ENCODE results near the gene JAK2.

JAK2 gene

DNA sequence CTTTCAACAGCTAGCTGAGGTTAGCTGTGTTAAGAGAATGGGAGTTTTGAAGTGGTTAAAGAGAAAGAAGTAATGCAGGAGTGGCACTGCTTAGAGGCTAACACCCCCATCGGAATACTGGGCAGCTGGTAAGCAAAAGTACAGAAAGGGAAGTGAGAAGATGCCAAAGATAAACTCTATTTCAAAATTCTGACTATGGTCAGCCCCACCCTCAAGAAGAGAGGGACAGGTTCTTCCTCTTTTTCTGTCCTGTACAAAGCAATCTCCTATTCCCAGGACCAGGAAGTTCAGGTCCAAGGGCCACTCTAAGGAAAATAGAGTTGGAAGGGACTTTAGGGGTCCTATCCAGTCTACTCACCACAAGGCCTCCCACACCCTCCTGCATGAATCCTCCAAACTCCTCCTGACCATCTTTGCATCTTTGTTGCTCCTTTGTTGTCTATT, 45.9 kb upstream of the JAK2 start:
- TF ChIP-seq YY1 (IDR thresholded peaks at IDR 0.05; ENCODE audit: low read depth) (no peak), ZBTB7A (IDR thresholded peaks at IDR 0.05; ENCODE audit: low read depth) (no peak), REST (IDR thresholded peaks at IDR 0.05; ENCODE audit: low read depth) (no peak), FOXM1 (IDR thresholded peaks at IDR 0.05; ENCODE audit: borderline replicate concordance, low read depth) (no peak), NFIC (IDR thresholded peaks at IDR 0.05) (no peak), CREB1 (IDR thresholded peaks at IDR 0.05; ENCODE audit: low read depth) (no peak), EGR1 (IDR thresholded peaks at IDR 0.05) (no peak), CEBPB (IDR thresholded peaks at IDR 0.05) (no peak), TEAD4 (IDR thresholded peaks at IDR 0.05) (no peak)
- TF ChIP-seq, protein P1, sequence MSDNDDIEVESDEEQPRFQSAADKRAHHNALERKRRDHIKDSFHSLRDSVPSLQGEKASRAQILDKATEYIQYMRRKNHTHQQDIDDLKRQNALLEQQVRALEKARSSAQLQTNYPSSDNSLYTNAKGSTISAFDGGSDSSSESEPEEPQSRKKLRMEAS (IDR thresholded peaks at IDR 0.05), result no peak
- TF ChIP-seq, protein P2, sequence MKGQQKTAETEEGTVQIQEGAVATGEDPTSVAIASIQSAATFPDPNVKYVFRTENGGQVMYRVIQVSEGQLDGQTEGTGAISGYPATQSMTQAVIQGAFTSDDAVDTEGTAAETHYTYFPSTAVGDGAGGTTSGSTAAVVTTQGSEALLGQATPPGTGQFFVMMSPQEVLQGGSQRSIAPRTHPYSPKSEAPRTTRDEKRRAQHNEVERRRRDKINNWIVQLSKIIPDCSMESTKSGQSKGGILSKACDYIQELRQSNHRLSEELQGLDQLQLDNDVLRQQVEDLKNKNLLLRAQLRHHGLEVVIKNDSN (IDR thresholded peaks at IDR 0.05), result no peak

GRCh38 chr9:4943346-4943745, 41.7 kb upstream of the JAK2 start:
- no peak for TF ChIP-seq EP300 (IDR thresholded peaks at IDR 0.05; ENCODE audit: borderline replicate concordance)
- TF ChIP-seq EGR1 (IDR thresholded peaks at IDR 0.05), result no peak
- no peak for TF ChIP-seq CEBPB (IDR thresholded peaks at IDR 0.05)
- no peak for TF ChIP-seq FOXM1 (IDR thresholded peaks at IDR 0.05; ENCODE audit: borderline replicate concordance, low read depth)
- no peak for TF ChIP-seq YY1 (IDR thresholded peaks at IDR 0.05; ENCODE audit: low read depth)
- TF ChIP-seq TAF1 (IDR thresholded peaks at IDR 0.05; ENCODE audit: low read depth), result no peak
- TF ChIP-seq, protein P2 (IDR thresholded peaks at IDR 0.05), result no peak
- no peak for TF ChIP-seq TEAD4 (IDR thresholded peaks at IDR 0.05)
- TF ChIP-seq ZBTB7A (IDR thresholded peaks at IDR 0.05; ENCODE audit: low read depth), result no peak
- TF ChIP-seq, protein P1 (IDR thresholded peaks at IDR 0.05), result no peak
- no peak for TF ChIP-seq CREB1 (IDR thresholded peaks at IDR 0.05; ENCODE audit: low read depth)
- no peak for TF ChIP-seq REST (IDR thresholded peaks at IDR 0.05; ENCODE audit: low read depth)
- no peak for TF ChIP-seq NFIC (IDR thresholded peaks at IDR 0.05)
- TF ChIP-seq TCF12 (IDR thresholded peaks at IDR 0.05; ENCODE audit: low read depth), result no peak
- TF ChIP-seq RAD21 (IDR thresholded peaks at IDR 0.05; ENCODE audit: low read depth), result no peak

GRCh38 chr9:4946937-4947336, 38.1 kb upstream of the JAK2 start:
- TF ChIP-seq, protein P1 (IDR thresholded peaks at IDR 0.05), result no peak
- TF ChIP-seq, protein P2 (IDR thresholded peaks at IDR 0.05), result no peak
- TF ChIP-seq NFIC (IDR thresholded peaks at IDR 0.05) (no peak), REST (IDR thresholded peaks at IDR 0.05; ENCODE audit: low read depth) (no peak), YY1 (IDR thresholded peaks at IDR 0.05; ENCODE audit: low read depth) (no peak), FOXM1 (IDR thresholded peaks at IDR 0.05; ENCODE audit: borderline replicate concordance, low read depth) (no peak), ZBTB7A (IDR thresholded peaks at IDR 0.05; ENCODE audit: low read depth) (no peak), EGR1 (IDR thresholded peaks at IDR 0.05) (no peak), TCF12 (IDR thresholded peaks at IDR 0.05; ENCODE audit: low read depth) (no peak), EP300 (IDR thresholded peaks at IDR 0.05; ENCODE audit: borderline replicate concordance) (no peak), TEAD4 (IDR thresholded peaks at IDR 0.05) (no peak), CREB1 (IDR thresholded peaks at IDR 0.05; ENCODE audit: low read depth) (no peak), TAF1 (IDR thresholded peaks at IDR 0.05; ENCODE audit: low read depth) (no peak), CEBPB (IDR thresholded peaks at IDR 0.05) (no peak), RAD21 (IDR thresholded peaks at IDR 0.05; ENCODE audit: low read depth) (no peak)

DNA sequence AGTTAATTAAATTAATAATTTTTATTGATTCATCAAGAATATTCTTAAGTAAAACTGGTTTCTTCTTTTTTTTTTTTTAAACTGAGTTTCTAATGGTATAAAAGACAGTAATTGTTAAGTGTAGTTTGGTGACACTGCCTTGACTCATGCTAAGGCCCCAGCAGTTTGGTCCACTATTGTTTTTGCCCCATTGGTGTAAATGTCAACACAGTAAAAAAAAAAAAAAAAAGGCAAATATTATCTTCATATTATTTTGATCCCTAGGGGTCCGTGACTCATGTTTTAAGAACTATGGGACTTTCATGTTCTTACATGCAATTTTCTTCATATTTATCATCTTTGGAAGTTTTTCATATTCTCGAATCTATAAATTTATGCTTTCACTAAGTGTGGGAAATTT, 29.2 kb upstream of the JAK2 start:
- TF ChIP-seq ZBTB7A (IDR thresholded peaks at IDR 0.05; ENCODE audit: low read depth) (no peak), TEAD4 (IDR thresholded peaks at IDR 0.05) (no peak)
- TF ChIP-seq, protein P2 (IDR thresholded peaks at IDR 0.05), result no peak

Data from Ishikawa (cell line).